ENCODE results near the gene MAGEB4.

GRCh38 chrX:30261012-30261411, 19.2 kb downstream of the MAGEB4 start:
- no peak for TF ChIP-seq EZH2phosphoT487 (IDR thresholded peaks at IDR 0.05; ENCODE audit: unreplicated experiment)
- TF ChIP-seq CTCF (conservative IDR thresholded peaks at IDR 0.05; ENCODE audit: low read depth in 2 of 2): no peak
- TF ChIP-seq CREB1 (CRISPR knock-in tag; IDR thresholded peaks at IDR 0.05; ENCODE audit: low read depth): no peak
- TF ChIP-seq EZH2 (IDR thresholded peaks at IDR 0.05; ENCODE audit: low read depth, unreplicated experiment): no peak
- TF ChIP-seq REST (IDR thresholded peaks at IDR 0.05; ENCODE audit: unreplicated experiment): no peak
- TF ChIP-seq JUNB (IDR thresholded peaks at IDR 0.05; ENCODE audit: unreplicated experiment): no peak
- TF ChIP-seq ZNF462 (CRISPR knock-in tag; IDR thresholded peaks at IDR 0.05): no peak
- no peak for TF ChIP-seq POLR2AphosphoS5 (IDR thresholded peaks at IDR 0.05; ENCODE audit: low read depth)

Measured in GM23338 (cell line).